Psoas muscle (tissue), 8 donors: ENCODE data around the gene STAT2. TPM values are rescaled to one million over a fixed set of nuclear protein-coding genes. Genes with fewer than 3 reads are reported as not detected.

Experiments
- ATAC-seq, 4 donors: fragments of 200-7000 bp; cut with Tn5 transposase; one replicate each; pipeline ENCODE4 v1.9.1; 2020; ENCODE audit warnings: moderate library complexity in 3 of 4, mild to moderate bottlenecking in 2 of 4
- DNase-seq, 2 donors: peaks; one replicate each; pipeline ENCODE4 v3.0.0-alpha.2; 2020
- H3K27ac ChIP-seq: fragments of 200-600 bp; one replicate; pipeline ENCODE4 v1.8.0; 2022
- H3K27me3 ChIP-seq, 3 donors: fragments of 200-600 bp in 1 of 3; one replicate each; pipeline versions ENCODE4 v1.6.1 to v1.8.0; 2013 to 2022; ENCODE audit warnings: low read length in 2 of 3, mild to moderate bottlenecking in 2 of 3, moderate library complexity in 1 of 3; ENCODE audit not compliant: insufficient read depth in 3 of 3
- H3K36me3 ChIP-seq, 2 donors: fragments of 200-600 bp in 1 of 2; one replicate each; pipeline versions ENCODE4 v1.6.1 to v1.8.0; 2013 to 2022; ENCODE audit warnings: low read depth in 1 of 2, mild to moderate bottlenecking in 1 of 2, moderate library complexity in 1 of 2; ENCODE audit not compliant: insufficient read depth in 1 of 2
- H3K4me1 ChIP-seq: fragments of 200-600 bp; one replicate; pipeline ENCODE4 v1.8.0; 2022
- H3K4me3 ChIP-seq: fragments of 200-600 bp; one replicate; pipeline ENCODE4 v1.8.0; 2022; ENCODE audit warnings: mild to moderate bottlenecking
- H3K9me3 ChIP-seq: fragments of 200-600 bp; one replicate; pipeline ENCODE4 v1.8.0; 2022
- WGBS, 3 donors: extraction: QIAGEN DNeasy Blood & Tissue Kit; methylation state at CpG; one replicate each; pipeline versions ENCODE4 v1.1.6 to v1.1.7; 2013; 5-methylcytosine and 5-hydroxymethylcytosine counted together
- intact Hi-C, 2 donors: fragments of 100-400 bp; cut with DNase I; formaldehyde crosslinking; loops; one replicate each; pipeline versions ENCODE4 v1.11.0 to v1.14.2; 2022
- polyA plus RNA-seq, 3 donors: library from polyadenylated mRNA; stranded (reverse); fragments of 200-250 nt; gene quantifications; one replicate each; pipeline ENCODE4 v1.2.3, GENCODE V29; 2013
- total RNA-seq, 4 donors: library from RNA; stranded (reverse); fragmentation: NEBNext Ultra II Directional in 2 of 4; extraction: Animal tissue kit (Norgen Biotek cat#: 25700) in 2 of 4; gene quantifications; one replicate each; pipeline versions ENCODE4 v1.2.1 to v1.2.4, GENCODE V29; 2021 to 2023
- TF ChIP-seq, protein P1 (sequence below): fragments of 200-600 bp; IDR thresholded peaks from one replicate; pipeline ENCODE4 v1.8.0; 2022; ENCODE audit warnings: antibody characterized with exemption
- donor health status: healthy with polysubstance abuse.
- donor health status: DM: no; HTN: no; CAD: no; lungs with moderate emphysema.
- donor health status: Bipolar disorder and iron deficiency.
- donor health status: healthy.
- donor health status: DM: yes; HTN: yes; CAD: no.
- donor health status: DM: no; HTN: no; CAD: no.
- donor health status: DM: no; HTN: no; CAD: no.
- donor health status: DM: yes; HTN: yes; CAD: no.

STAT2 gene
- total and polyA plus RNA-seq, 7 donors = 15.0 to 34.6 (median 30.3) TPM

DNA sequence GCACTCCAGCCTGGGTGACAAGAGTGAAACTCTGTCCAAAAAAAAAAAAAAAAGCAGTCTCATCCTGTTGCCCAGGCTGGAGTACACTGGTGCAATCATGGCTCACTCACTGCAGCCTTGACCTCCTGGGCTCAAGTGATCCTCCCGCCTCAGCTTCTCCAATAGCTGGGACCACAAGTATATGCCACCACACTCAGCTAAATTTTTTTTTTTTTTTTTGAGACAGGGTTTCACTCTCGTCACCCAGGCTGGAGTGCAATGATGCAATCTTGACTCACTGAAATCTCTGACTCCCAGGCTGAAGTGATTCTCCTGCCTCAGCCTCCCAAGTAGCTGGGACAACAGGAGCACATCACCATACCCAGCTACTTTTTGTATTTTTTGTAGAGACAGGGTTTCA lies 38.9 kb downstream of the STAT2 start:
- TF ChIP-seq, protein P1, sequence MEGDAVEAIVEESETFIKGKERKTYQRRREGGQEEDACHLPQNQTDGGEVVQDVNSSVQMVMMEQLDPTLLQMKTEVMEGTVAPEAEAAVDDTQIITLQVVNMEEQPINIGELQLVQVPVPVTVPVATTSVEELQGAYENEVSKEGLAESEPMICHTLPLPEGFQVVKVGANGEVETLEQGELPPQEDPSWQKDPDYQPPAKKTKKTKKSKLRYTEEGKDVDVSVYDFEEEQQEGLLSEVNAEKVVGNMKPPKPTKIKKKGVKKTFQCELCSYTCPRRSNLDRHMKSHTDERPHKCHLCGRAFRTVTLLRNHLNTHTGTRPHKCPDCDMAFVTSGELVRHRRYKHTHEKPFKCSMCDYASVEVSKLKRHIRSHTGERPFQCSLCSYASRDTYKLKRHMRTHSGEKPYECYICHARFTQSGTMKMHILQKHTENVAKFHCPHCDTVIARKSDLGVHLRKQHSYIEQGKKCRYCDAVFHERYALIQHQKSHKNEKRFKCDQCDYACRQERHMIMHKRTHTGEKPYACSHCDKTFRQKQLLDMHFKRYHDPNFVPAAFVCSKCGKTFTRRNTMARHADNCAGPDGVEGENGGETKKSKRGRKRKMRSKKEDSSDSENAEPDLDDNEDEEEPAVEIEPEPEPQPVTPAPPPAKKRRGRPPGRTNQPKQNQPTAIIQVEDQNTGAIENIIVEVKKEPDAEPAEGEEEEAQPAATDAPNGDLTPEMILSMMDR = no peak
- no peaks in the 10 kb centered on the region for H3K9me3 ChIP-seq
- H3K4me1 ChIP-seq = peaks cover 6% of the 10 kb centered on the region
- no peak for ATAC-seq
- WGBS, 3 donors = 88 to 93% (median 89%) methylated on average over 2 of the region's 2 CpGs
- H3K4me3 ChIP-seq = no peak overlapping the region
- H3K27ac ChIP-seq = no peak overlapping the region
- peaks cover 6 to 88% of the 10 kb centered on the region in 2 donors for H3K36me3 ChIP-seq
- no peaks in the 10 kb centered on the region for H3K27me3 ChIP-seq
- DNase-seq = no peak
- intact Hi-C loops = no loop called here

DNA sequence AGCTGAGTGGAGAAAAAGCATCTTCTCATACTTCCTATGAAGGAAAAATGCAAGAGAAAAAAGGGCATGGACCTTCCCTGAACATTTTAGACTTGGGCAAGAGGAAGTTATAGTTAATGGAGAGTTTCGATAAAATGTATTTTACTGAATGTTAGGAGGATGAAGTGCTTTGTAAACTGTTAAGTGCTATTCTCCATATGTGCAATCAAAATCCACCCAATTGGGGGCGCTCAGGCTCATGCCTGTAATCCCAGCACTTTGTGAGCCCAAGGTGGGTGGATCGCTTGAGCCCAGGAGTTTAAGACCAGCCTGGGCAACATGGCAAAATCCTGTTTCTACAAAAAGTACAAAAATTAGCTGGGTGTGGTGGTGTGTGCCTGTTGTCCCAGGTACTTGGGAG lies 42.2 kb downstream of the STAT2 start:
- 93 to 100% (median 95%) methylated on average over 3 of the region's 3 CpGs for WGBS, 3 donors

DNA sequence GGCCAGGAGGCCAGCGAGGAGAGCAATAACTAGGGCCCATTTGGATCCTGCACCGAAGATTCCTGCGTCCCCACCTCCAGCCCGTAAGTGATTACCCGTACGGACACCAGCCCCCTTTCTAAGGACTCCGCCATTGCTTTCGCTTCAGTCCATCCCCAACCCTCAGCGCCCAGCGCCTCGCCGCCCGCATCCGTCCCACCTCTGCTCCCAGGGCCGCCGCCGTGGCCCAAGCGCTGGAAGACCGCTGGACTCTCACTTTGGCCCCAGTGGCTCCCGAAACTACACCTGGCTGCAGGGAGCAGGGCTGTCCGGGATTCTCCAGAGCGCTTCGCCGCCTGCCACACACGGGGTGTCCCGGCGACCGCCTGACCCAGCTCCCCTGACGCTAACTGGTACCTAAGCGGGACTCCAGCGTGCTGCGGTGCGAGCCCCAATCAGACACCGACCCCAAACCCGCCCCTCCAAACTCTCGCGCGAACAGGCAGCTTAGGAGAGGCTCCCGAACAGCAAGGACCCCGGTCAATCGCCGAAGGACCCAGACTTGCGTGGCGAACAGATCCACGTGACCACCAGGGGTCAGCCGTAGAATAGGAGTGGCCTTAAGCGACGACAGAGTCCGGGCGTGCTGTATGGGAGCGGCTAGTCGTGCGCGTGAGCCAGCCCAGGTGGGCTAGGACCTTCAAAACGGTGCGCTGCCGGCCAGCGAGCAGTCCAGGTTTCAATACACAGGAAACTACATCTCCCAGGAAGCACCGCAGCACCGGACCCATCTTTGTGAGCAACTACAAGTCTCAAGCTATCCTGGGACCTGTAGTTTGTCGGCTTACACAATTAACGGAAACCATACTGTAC lies 44.1 kb downstream of the STAT2 start, which contains the start of gene CNPY2:
Gene CNPY2 (minus strand): TSS at position 367 of the 852 bp plus-strand sequence. CDS start 771 bp downstream, outside the sequence.
- Histone ChIP-seq H3K27me3 (no peaks in the 10 kb centered on the region), H3K27ac (peak within 1 kb of the TSS; percentile 96), H3K9me3 (no peaks in the 10 kb centered on the region), H3K36me3 (peaks cover 9 to 69% of the 10 kb centered on the region in 2 donors), H3K4me3 (peak within 1 kb of the TSS; percentile 93), H3K4me1 (peaks cover 13% of the 10 kb centered on the region)
- TF ChIP-seq, protein P1 = peak; percentile 20
- 0 to 1% (median 0%) methylated on average over 60 to 62 of the region's 62 CpGs for WGBS, 3 donors
- intact Hi-C loops = no loop called here
- ATAC-seq = peak; percentile 92 to 93 (median 92)
- DNase-seq = peak; percentile 97 to 98

More for the DNA sequence above, 42.2 kb downstream of the STAT2 start:
- no peak overlapping the region for H3K4me3 ChIP-seq
- ATAC-seq (no peak), DNase-seq (no peak)
- no peaks in the 10 kb centered on the region for H3K9me3 ChIP-seq
- no peak overlapping the region for H3K27ac ChIP-seq
- TF ChIP-seq, protein P1 = no peak
- H3K27me3 ChIP-seq = no peaks in the 10 kb centered on the region
- H3K36me3 ChIP-seq = peaks cover 6 to 74% of the 10 kb centered on the region in 2 donors
- intact Hi-C loops = no loop called here
- H3K4me1 ChIP-seq = peaks cover 13% of the 10 kb centered on the region

DNA sequence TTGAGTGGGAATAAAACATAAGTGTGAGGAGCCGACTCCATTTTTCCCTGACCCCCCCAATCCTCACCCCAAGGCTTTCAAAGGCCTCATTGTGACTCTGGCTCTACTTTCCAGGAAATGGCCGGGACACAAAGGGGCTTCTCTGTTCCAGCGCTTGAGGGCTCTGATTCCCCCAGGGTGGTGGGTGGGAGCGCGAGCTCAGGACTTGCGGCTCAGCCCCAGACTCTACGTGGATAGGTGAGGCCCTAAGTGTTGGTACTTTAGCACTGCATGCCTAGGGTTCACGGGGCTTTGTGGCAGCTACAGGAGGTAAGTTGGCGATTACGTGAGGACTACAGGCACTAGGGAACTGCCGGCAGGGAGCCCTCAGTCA lies 44.7 kb downstream of the STAT2 start:
- peaks cover 9 to 70% of the 10 kb centered on the region in 2 donors for H3K36me3 ChIP-seq
- WGBS, 3 donors = 1 to 3% (median 2%) methylated on average over 11 of the region's 11 CpGs
- TF ChIP-seq, protein P1 = no peak
- DNase-seq (no peak), ATAC-seq (peak in 2 of 4 donors; percentile 2)
- no peaks in the 10 kb centered on the region for H3K27me3 ChIP-seq
- H3K4me3 ChIP-seq = peak overlapping the region; percentile 93
- H3K27ac ChIP-seq = peak overlapping the region; percentile 96
- intact Hi-C loops = no loop called here
- no peaks in the 10 kb centered on the region for H3K9me3 ChIP-seq
- H3K4me1 ChIP-seq = peaks cover 13% of the 10 kb centered on the region
